Measurements from ENCODE around the gene ALOX12.
"Not testable (repeated sequence)": the region's sequence is repeated elsewhere in the genome, so short reads cannot be mapped to it uniquely, and the experiment has no call there.

Gene ALOX12

GRCh38 chr17:7047566-7047965 lies 51.7 kb downstream of the ALOX12 start:
- DNase-seq: no peak

- no peak for DNase-seq
These were observed 53.1 kb downstream of the ALOX12 start for GRCh38 chr17:7048968-7049367.

- not testable (repeated sequence) for DNase-seq
These were observed 54.7 kb downstream of the ALOX12 start for GRCh38 chr17:7050583-7050982.

GRCh38 chr17:7056386-7056785 lies 60.5 kb downstream of the ALOX12 start:
- no peak for DNase-seq

GRCh38 chr17:7058831-7059447 lies 63.1 kb downstream of the ALOX12 start:
- DNase-seq: no peak

All from KG1 (cell line).